HG03095 (cell line): ENCODE measurements around the gene SNX1.
A peak's percentile ranks its signal among the peaks of the same experiment; 100 is the strongest.

Source experiments
- ATAC-seq: cut with Tn5 transposase; IDR thresholded peaks from one replicate; pipeline ENCODE4 v1.9.1; 2021; ENCODE audit warnings: moderate library complexity; ENCODE audit not compliant: unreplicated experiment

The SNX1 gene

DNA sequence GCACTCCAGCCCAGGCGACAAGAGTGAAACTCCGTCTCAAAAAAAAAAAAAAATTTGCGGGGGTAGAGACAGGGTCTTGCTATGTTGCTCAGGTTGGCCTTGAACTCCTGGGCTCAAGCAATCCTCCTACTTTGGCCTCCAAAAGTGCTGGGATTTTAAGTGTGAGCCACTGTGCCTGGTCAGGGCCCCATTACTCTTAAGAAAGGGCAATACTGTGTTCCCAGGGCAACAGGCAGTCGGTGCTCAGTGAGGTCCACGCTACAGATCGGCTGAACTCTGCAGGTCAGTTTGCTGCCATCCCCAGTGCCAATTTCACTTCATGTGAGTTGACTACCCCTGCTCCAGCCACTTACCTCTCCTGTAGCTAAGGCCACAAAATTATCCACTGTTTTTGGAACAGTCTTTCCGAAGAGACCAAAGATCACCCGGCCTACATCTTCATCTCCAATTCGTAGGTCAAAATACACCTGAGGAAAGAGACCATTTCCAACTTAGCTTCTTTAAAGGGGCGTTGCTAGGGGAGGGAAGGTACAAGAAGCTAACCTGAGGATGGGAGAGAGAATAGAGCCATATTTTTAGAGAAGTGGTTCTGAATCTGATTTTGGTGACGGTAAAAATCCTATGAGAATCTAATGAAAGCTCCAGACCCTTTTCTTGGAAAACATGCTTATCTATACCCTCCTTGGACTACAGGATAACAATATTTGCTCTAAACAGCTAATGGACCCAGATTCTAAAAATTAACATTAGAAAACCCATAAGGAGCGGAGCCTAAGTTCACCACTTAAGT lies 66.1 kb downstream of the SNX1 start:
- ATAC-seq, result no peak

DNA sequence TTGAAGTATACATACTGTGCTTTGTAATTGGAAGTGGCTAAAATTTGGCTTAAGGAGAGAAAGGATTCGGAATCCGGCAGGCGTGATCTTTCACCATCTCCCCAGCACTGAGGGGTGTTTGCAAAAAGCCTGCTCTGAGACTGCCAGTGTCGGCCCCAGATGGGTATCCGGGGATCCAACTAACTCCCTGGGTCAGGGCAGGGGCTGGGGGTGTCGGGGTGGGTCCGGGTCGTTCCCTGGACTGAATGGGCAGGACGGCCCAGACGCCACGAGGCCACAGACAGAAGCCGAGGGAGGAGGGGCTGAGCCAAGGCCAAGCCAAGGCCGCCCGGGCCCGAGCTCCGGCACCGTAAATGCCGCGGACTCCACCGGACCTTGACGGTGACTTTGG lies 66.7 kb downstream of the SNX1 start:
- peak; percentile 10 for ATAC-seq

GRCh38 chr15:64162869-64163658 lies 67.3 kb downstream of the SNX1 start, which contains the start of gene PPIB:
PPIB (minus strand) TSS chr15:64163022; CDS start chr15:64162986, 36 bp downstream.
- peak; percentile 80 for ATAC-seq

DNA sequence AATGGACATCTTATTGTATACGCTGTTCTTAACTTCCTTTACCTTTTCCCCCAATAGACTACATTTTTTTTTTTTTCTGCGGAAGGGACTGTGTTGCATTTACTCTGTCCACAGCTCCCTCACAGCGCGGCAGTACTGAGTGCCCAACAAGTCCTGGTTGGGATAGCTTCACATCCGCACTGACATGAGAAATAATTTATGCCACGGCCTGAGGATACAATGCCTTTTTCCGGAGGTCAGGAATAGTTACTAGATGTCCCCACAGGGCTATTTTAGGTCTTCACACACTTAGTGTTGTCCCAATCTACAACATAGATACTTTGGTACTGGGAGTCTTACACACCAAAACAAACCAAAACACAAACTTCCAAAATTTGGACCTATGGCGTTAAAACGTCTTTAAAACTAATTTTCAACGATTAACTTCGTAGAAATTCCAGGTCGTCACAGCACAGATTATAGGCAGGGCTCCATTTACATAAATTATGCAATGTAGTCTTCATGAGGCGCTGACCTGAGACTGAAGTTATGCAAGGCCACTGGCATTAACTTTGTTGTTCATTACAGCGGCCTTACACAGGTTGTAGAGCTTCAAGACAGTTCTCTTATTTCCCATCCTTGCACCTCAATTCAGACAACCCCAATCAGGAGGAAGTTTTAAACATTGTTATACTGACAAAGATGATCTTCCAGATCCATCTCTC lies 68.0 kb downstream of the SNX1 start:
- ATAC-seq, result no peak

GRCh38 chr15:64164436-64164835 lies 68.7 kb downstream of the SNX1 start:
- ATAC-seq, result no peak

GRCh38 chr15:64166102-64166890 lies 70.5 kb downstream of the SNX1 start:
- ATAC-seq, result no peak

- ATAC-seq, result no peak
These were observed 84.5 kb downstream of the SNX1 start for GRCh38 chr15:64180235-64180824.

DNA sequence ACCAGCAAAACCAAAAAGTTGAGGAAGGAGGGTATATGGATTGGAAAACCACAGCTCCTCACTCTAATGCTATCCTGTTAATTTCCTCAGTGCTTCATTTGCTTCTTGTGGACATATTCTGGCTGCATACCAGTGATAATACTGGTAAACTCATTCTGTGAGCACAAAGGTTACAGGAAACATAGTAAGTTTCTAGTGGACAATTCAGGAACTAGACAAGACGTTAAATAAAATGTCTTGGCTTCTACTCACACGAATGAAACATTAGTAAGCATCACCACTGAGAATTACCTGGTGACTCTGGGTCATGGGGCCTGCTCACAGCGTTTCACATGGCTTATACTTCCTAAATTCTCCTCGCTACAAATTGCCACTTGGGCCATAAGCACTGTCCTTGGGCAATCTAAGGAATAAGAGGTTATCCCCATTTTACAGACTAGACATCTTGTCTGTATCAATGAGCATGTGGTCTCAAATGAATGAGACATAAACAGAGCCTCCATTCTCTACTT lies 87.1 kb downstream of the SNX1 start:
- ATAC-seq, result no peak

- no peak for ATAC-seq
These were observed 89.5 kb downstream of the SNX1 start for GRCh38 chr15:64185146-64185911.

- no peak for ATAC-seq
These were observed 91.8 kb downstream of the SNX1 start for GRCh38 chr15:64187396-64188191.
